Heart right ventricle (tissue), 16 donors: ENCODE results near the gene ZNF436. TPM values are rescaled to one million over a fixed set of nuclear protein-coding genes. Genes with fewer than 3 reads are reported as not detected.
A peak's percentile ranks its signal among the peaks of the same experiment; 100 is the strongest.

Source experiments
- ATAC-seq, 8 donors: fragments of 200-7000 bp; cut with Tn5 transposase; one replicate each; pipeline ENCODE4 v1.9.1; 2020; ENCODE audit warnings: mild to moderate bottlenecking in 8 of 8, moderate library complexity in 8 of 8, moderate number of reproducible peaks in 1 of 8
- DNase-seq, 2 donors: peaks; one replicate each; pipeline ENCODE4 v3.0.0-alpha.2; 2020
- H3K27ac ChIP-seq, 10 donors: fragments of 200-600 bp; sonication (generic) in 2 of 10; one replicate each; pipeline versions ENCODE4 v1.5.0 to v1.8.0; 2020 to 2022; ENCODE audit warnings: mild to moderate bottlenecking in 3 of 10
- H3K27me3 ChIP-seq, 7 donors: fragments of 200-600 bp; one replicate each; pipeline ENCODE4 v1.8.0; 2021 to 2022; ENCODE audit warnings: mild to moderate bottlenecking in 2 of 7
- H3K36me3 ChIP-seq, 9 donors: fragments of 200-600 bp; sonication (generic) in 1 of 9; one replicate each; pipeline versions ENCODE4 v1.5.0 to v1.8.0; 2020 to 2022; ENCODE audit warnings: mild to moderate bottlenecking in 2 of 9
- H3K4me1 ChIP-seq, 9 donors: fragments of 200-600 bp; sonication (generic) in 1 of 9; one replicate each; pipeline versions ENCODE4 v1.5.0 to v1.8.0; 2020 to 2022; ENCODE audit warnings: mild to moderate bottlenecking in 4 of 9
- H3K4me3 ChIP-seq, 10 donors: fragments of 200-600 bp; sonication (generic) in 2 of 10; one replicate each; pipeline versions ENCODE4 v1.5.0 to v1.8.0; 2020 to 2022; ENCODE audit warnings: mild to moderate bottlenecking in 7 of 10, moderate library complexity in 2 of 10
- H3K9me3 ChIP-seq, 11 donors: fragments of 200-600 bp in 10 of 11; sonication (generic) in 2 of 11; one replicate each; pipeline versions ENCODE4 v1.5.0 to v1.8.0; 2013 to 2022; ENCODE audit warnings: mild to moderate bottlenecking in 2 of 11, control low read depth in 1 of 11, moderate library complexity in 1 of 11
- CTCF ChIP-seq, 9 donors: fragments of 200-600 bp; sonication (generic) in 2 of 9; IDR thresholded peaks; one replicate each; pipeline versions ENCODE4 v1.5.0 to v1.8.0; 2021 to 2022; ENCODE audit warnings: antibody characterized with exemption in 9 of 9, mild to moderate bottlenecking in 5 of 9, moderate library complexity in 1 of 9
- WGBS, 2 donors: extraction: QIAGEN DNeasy Blood & Tissue Kit; methylation state at CpG; one replicate each; pipeline ENCODE4 v1.1.7; 2013; ENCODE audit warnings: inconsistent platforms in 1 of 2; 5-methylcytosine and 5-hydroxymethylcytosine counted together
- intact Hi-C, 10 donors: fragments of 100-400 bp; cut with DNase I; formaldehyde crosslinking; loops; one replicate each; pipeline versions ENCODE4 v1.11.1 to v1.14.2; 2022
- polyA plus RNA-seq, 2 donors: library from polyadenylated mRNA; stranded (reverse); fragments of 200-250 nt; gene quantifications; one replicate each; pipeline ENCODE4 v1.2.3, GENCODE V29; 2013
- total RNA-seq, 10 donors: library from RNA; stranded (reverse); fragmentation: NEBNext Ultra II Directional in 3 of 10; extraction: Animal tissue kit (Norgen Biotek cat#: 25700) in 3 of 10; gene quantifications; one replicate each; pipeline versions ENCODE4 v1.2.1 to v1.2.4, GENCODE V29; 2021 to 2023
- donor health status: Arrhythmogenic right ventricular cardiomyopathy.
- donor health status: ischemic (EF 13 %, LVEDD 7.1; RV severe dilation, severe dysfunction).
- donor health status: healthy with polysubstance abuse.
- donor health status: DM: no; HTN: yes; CAD: no.
- donor health status: DM: no; HTN: no; CAD: no.
- donor health status: ischemic (EF 25% LVEDD 6.9; RV normal size, moderate dysfunction).
- donor health status: ischemic (EF 25% LVEDD 5.7; RV mildly dilated, moderate dysfunction).
- donor health status: healthy.
- donor health status: DM: yes; HTN: yes; CAD: no.
- donor health status: Ischemic cardiomyopathy.
- donor health status: ischemic (EF 35%, LVEDD 5.7; RV mildly dilated, moderate dysfunction).
- donor health status: nonischemic (EF 11% LVEDD 7.7; RV severe dilation, severe dysfunction).
- donor health status: DM: yes; HTN: yes; CAD: no.
- donor health status: PGD.
- donor health status: ischemic (EF 29% LVEDD 5.4; RV normal size, mild dysfunction).
- donor health status: nonischemic (EF 23%, LVEDD 6.1; RV moderate dilation, normal function).

The ZNF436 gene
- total and polyA plus RNA-seq, 12 donors, result 3.3 to 25.5 (median 14.7) TPM

- DNase-seq, result no peak
- intact Hi-C loops, result loop anchor here in 6 of 10 donors (5.0 to 10.0 kb wide), 3 partner anchors 60 to 140 kb away; partner anchors contain the start of gene ASAP3 (in 1 of the 6)
- WGBS, 2 donors, result 17 to 23% methylated on average over 10 of the region's 10 CpGs
- no peak for TF ChIP-seq CTCF (IDR thresholded peaks at IDR 0.05)
- Histone ChIP-seq H3K27me3 (no peaks in the 10 kb centered on the region), H3K4me3 (peak overlapping the region in 9 of 10 donors; percentile 87 to 99 (median 89)), H3K36me3 (peaks cover 0 to 14% (median 9%) of the 10 kb centered on the region in 9 donors), H3K9me3 (no peaks in the 10 kb centered on the region), H3K27ac (peak overlapping the region in 2 of 10 donors; percentile 5 to 96), H3K4me1 (peaks cover 2 to 70% (median 57%) of the 10 kb centered on the region in 9 donors)
- ATAC-seq, result no peak
Measured at GRCh38 chr1:23341931-23342692, 27.5 kb downstream of the ZNF436 start.

- ATAC-seq (no peak), DNase-seq (no peak)
- Histone ChIP-seq H3K36me3 (peaks cover 0 to 39% (median 20%) of the 10 kb centered on the region in 9 donors), H3K27me3 (no peaks in the 10 kb centered on the region), H3K9me3 (no peaks in the 10 kb centered on the region), H3K27ac (no peak overlapping the region), H3K4me3 (no peak overlapping the region), H3K4me1 (peaks cover 2 to 63% (median 55%) of the 10 kb centered on the region in 9 donors)
- intact Hi-C loops, result loop anchor here in 6 of 10 donors (5.0 to 10.0 kb wide), 3 partner anchors 63 to 143 kb away; partner anchors contain the start of gene ASAP3 (in 1 of the 6)
- TF ChIP-seq CTCF (IDR thresholded peaks at IDR 0.05), result no peak
- WGBS, 2 donors, result 70 to 75% methylated on average over 4 of the region's 4 CpGs
Measured at GRCh38 chr1:23339632-23340031, 30.0 kb downstream of the ZNF436 start.

- ATAC-seq (no peak), DNase-seq (no peak)
- H3K4me1 ChIP-seq, result peaks cover 2 to 58% (median 51%) of the 10 kb centered on the region in 9 donors
- 67 to 71% methylated on average over 2 of the region's 2 CpGs for WGBS, 2 donors
- TF ChIP-seq CTCF (IDR thresholded peaks at IDR 0.05), result no peak
- intact Hi-C loops, result no loop called here
- no peaks in the 10 kb centered on the region for H3K27me3 ChIP-seq
- H3K9me3 ChIP-seq, result no peaks in the 10 kb centered on the region
- peaks cover 0 to 56% (median 37%) of the 10 kb centered on the region in 9 donors for H3K36me3 ChIP-seq
- no peak overlapping the region for H3K4me3 ChIP-seq
- H3K27ac ChIP-seq, result no peak overlapping the region
Measured at GRCh38 chr1:23337869-23338268, 31.8 kb downstream of the ZNF436 start.

GRCh38 chr1:23331713-23332112 lies 37.9 kb downstream of the ZNF436 start:
- peaks cover 0 to 100% (median 51%) of the 10 kb centered on the region in 9 donors for H3K36me3 ChIP-seq

More at GRCh38 chr1:23331713-23332112, 37.9 kb downstream of the ZNF436 start:
- no peak for TF ChIP-seq CTCF (IDR thresholded peaks at IDR 0.05)
- no peak for DNase-seq
- ATAC-seq, result no peak
- no peak overlapping the region for H3K27ac ChIP-seq
- 92% methylated on average over 8 of the region's 8 CpGs for WGBS, 2 donors
- intact Hi-C loops, result no loop called here
- no peaks in the 10 kb centered on the region for H3K27me3 ChIP-seq
- no peaks in the 10 kb centered on the region for H3K9me3 ChIP-seq
- H3K4me3 ChIP-seq, result no peak overlapping the region
- H3K4me1 ChIP-seq, result peaks cover 0 to 4% (median 0%) of the 10 kb centered on the region in 9 donors
